T follicular helper cell (primary cell): Measurements from ENCODE around the gene FHIT.
"Not testable (repeated sequence)": the region's sequence is repeated elsewhere in the genome, so short reads cannot be mapped to it uniquely, and the experiment has no call there.

Source experiments
- DNase-seq: peaks from one replicate; pipeline ENCODE4 v3.0.0-alpha.2; 2020; ENCODE audit warnings: low read depth

Gene FHIT

DNA sequence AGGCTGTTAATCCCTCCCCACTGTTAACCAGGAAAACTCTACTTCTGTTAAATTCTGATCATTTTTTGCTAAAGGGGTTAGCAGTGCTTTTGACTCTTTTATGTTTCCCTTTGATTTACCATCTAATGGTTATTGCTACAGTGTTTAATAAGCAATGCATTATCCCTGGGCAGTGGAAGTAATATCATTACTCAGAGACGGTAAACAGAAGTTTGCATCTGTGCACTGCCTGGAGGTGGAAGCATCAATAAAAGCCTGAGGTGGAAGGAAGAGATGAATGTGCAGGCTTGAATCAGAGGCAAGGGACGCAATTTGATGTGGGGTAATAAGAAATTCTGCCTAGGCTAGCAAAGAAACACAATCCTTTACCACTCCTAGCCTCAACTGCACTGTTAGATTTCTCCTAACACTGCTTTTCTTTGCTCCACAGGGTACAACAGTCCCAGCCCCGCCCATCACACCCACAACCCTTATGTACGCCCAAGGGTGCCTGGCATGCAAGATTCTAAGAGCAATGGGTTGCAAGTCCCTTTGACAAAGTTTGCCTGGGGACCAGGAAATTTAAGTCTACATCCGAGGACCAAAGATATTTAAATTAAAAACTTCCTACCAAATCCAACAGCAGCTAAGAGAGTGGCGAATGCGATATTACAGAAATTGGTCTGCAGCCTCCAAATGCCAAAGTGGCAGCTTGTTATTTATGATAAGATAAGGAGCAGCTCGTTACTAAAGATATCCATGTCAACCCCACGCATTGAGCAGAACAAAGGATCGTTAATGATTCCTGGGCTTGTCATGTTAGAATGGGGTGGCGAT lies 261.4 kb downstream of the FHIT start:
- no peak for DNase-seq

DNA sequence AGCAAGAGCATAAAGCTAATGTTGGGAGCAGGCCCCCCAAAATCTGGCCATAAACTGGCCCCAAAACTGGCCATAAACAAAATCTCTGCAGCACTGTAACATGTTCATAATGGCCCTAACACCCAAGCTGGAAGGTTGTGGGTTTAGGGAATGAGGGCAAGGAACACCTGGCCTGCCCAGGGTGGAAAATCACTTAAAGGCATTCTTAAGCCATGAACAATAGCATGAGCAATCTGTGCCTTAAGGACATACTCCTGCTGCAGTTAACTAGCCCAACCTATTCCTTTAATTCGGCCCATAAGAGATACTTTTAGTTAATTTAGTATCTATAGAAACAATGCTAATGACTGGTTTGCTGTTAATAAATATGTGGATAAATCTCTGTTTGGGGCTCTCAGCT lies 264.1 kb downstream of the FHIT start:
- DNase-seq, result not testable (repeated sequence)

DNA sequence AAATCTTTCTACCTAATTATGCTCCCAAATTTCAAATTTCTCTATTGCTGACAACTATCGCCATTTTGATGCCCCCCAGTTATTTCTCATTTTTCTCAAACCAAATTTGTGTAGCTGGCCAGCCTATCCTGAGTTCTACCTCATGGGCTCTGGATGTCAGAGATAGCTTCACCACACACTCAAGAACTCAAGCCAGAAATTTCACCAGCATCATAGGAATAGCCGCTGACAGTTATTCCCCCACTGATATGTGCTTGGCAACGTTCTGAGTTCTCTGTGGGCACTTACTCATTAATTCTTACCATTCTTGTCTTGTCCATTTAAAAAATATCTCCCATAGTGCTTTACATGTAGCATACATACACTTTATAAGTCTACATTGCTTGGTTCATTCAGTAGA lies 264.7 kb downstream of the FHIT start:
- no peak for DNase-seq

DNA sequence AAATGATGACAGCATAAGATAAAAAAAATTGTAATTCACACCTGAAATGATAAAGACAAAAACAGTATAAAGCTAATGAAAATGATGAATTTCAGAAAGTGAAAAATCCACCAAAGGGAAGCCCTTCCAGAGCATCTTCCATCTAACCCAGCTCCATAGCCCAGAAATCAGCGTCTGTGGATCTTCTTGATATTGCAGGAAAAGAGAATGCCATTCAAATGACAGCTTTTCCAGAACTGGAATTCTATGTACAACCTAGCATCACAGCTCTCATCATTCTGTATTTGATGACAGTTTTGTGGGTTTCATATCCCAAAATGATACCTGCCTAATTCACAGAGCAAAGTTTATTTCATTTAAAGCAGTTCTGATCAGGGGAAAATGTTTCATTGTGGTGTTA lies 267.3 kb downstream of the FHIT start:
- no peak for DNase-seq

DNA sequence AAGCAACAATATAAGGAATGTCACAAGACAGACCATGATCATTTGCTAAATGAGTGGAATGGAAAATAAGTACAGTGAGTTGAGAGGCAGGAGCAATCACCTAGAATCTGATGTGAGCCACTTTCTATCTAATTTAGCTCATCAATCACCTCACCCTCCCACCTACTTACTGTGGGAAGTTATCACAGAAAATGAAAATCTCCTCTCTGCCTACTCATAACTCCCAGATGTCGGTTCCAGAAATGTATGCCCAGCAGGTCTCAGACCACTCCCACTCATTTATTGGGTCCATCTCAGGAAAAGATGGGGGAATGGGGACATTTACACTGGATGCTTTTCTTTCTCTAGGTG lies 270.9 kb downstream of the FHIT start:
- no peak for DNase-seq

DNA sequence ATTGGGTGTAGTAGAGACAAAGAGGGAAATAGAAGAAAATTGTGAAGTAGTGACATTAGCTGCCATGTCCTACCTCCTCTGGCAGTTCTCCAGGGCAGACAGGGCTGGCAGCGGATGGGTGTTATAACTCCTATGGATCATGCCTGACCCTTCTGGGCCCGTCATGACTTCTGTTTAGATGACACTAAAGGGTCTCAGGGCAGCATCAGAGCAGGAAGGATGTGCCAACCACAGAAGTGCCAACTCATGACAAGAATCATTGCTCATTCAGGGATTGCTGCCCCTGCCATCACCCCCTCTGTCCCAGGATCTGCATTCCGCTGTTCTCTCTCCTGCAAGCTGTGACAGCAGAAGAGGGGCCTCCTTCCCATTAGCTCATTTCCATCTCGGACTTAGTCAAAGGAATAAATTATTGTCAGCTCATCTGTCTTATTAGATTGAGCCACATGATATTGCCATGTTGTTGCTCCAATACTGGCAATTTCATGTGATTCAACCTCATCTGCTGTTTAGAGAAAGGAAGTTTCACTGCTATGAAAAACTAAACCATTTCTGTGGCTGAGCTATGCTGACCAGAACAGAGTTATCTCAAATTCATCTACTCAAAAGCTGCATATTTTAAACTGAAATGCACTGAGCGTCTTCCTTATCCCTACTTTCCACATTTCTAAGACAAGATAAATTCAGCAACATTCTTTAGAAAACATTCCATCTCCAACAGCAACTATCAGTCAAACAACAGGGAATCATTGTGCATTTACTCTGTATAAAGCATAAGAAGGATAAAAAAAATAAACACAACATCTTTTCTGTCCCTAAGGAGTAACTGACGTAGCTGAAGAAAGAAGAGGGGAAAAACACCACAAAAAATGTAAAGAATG lies 271.6 kb downstream of the FHIT start:
- DNase-seq, result no peak

DNA sequence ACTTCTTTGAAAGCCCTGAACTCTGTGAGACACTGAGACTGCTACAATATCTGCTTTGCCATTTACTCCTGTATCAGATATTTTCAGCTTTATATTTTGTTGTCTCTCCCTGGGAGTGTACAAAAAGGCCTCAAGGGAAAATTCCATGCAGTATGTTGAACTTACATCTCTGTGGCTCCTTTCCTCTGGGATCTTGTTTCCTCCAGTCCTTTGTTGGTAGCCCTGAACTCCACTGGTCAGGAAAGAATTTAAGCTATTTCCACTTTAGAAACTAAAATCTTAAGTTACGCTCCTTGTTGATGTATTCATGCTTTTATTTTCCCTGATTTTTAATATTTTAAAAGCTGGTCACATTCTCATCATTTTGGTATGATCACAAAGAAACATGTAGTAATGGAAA lies 277.9 kb downstream of the FHIT start:
- DNase-seq, result no peak

DNA sequence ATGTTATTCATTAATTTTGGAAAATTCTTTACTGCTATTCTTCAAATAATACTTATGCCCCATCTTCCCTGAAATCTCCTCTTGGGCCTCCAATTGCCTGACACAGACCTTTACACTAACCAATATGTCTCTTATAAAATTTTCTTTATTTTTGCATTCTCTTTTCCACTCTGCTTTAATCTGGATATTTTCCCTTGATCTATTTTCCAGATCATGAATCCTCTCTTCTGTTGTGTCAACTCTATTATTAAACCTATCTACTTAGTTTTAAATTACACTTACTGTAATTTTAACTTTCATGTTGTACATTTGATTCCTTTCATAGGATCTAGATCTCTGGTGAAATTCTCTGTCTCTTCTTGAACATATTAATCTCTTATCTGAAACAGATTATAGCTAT lies 278.7 kb downstream of the FHIT start:
- DNase-seq, result no peak

DNA sequence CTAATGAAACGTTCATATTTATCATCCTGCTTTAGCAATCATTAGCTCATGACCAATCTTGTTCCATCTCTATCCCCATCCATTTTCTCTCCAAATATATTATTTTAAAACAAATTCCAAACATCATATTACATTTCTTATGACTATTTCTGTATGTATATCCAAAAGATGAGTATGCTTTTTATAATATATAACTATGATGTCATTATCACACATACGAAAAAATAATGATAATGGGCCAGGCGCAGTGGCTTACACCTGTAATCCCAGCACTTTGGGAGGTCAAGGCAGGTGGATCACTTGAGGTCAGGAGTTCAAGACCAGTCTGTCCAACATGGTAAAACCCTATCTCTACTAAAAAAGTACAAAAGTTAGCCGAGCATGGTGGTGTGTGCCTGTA lies 280.4 kb downstream of the FHIT start:
- no peak for DNase-seq

DNA sequence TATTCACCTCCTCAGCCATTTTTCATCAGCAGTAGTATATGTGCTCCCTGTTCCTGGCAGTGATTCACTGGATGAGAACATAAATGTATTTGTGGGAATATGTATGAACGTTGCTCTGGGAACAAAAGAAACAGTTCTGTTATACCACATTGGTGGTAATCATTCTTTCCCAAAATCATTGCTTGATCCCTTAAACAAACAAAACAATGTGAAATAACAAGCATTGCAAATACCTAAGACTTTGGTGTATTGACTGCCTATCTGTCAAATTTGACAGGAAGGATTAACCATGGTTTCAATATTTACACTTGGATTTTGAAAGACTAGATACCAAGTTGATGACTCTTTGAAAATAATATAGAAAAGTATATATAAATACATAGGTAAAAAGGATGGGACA lies 284.1 kb downstream of the FHIT start:
- DNase-seq, result no peak

DNA sequence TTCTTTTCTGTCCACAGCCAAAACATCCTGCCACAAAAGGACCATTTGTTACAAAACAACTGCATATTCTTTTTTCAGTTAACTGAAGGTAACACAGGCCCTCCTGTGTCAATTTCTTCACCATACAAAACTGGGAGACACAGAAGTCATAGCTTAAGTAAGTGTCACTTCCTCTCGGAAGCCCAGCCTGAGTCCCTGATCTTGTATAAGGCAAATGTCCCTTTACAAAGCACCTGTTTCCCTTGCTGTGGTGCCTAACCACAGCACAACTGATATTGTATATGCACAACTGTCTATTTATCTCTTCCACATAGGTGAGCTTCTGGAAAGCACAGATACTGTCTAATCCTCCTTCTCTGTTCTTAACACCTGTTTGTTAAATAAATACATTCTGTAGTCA lies 293.7 kb downstream of the FHIT start:
- no peak for DNase-seq

DNA sequence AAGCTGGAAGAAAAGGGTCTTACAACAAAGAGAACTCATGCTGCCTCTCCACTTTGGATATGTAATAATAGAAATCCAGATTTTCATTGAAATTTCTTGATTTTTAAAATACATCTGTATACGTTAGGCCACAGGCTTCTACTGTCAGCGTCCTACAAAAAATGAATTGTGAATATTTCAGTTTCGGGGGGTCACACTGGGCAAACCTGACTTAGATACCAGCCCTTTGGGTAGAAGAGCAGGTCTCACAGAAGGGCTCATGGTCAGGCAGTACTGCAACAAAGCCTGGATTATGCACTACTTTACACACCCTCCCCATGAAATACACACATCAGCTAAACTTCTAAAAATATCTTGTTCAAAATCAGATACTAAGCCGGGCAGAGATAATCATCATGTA lies 294.5 kb downstream of the FHIT start:
- DNase-seq, result no peak

DNA sequence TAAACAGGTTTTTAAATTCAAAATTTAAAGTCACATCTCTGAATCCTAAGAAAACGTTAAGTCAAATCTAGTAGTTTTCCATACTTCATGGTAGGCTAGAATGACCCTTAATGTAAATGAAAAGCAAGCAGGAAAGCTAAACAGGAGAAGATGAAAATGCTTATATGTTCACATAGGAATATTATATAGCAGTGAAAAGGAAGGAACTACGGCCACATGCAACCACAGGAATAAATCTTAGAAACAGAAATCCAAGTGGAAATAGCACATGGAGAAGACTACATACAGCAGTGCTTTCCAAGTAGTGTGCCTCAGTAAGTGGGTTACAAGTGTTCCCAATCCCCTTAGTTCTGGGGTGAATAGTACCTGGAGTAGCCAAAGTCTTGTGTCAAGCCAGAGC lies 296.2 kb downstream of the FHIT start:
- DNase-seq, result no peak

DNA sequence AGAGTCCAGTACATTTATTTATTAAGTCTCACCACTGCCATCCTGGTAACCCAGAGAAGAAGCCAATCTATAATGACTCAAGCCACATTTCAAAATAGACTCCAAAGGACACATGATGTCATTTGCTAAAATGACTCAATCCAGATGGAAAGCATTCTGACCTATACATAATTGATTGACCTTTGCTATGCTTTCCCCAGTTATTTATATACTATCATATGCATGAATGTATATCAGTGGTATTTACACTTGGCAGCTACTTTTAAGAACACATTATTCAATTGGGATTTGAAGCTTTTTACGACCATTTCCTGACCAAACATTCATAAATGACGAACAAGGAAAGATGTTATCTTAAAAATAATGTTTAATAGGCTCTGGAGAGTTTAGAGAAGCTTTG lies 297.2 kb downstream of the FHIT start:
- no peak for DNase-seq

DNA sequence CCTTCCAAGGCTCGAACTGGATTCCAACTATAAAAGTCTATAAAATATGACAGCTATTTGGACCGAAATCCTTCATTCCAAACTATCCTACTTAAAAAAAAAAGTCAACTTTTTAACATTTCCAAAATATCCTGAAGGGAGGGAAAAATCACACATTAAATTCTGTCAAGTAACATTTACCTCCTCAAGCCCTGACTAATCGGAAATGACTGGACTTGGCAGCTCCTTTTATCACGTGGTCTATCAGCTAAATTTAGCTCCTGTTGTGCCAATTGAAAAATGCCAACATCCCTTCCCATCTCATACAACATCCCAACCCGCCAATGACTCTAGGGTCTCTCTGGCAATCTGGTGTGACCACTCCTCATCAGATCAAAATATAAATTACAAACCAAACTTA lies 297.9 kb downstream of the FHIT start:
- no peak for DNase-seq

DNA sequence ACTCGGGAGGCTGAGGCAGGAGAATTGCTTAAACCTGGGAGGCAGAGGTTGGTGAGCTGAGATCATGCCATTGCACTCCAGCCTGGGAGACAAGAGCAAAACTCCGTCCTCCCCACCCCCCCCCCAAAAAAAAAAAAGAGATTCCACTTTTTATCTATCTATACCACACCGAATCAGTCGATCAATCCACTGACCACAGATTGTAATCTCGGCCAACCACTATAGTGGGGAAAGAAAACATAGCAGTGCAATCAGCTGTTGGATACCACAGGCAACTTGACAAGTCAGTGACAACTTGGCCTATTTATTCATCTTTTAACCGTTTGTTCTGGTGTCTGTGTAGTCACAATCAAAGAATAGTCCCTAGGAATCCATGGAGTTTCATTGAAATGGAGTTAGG lies 299.2 kb downstream of the FHIT start:
- DNase-seq, result no peak

DNA sequence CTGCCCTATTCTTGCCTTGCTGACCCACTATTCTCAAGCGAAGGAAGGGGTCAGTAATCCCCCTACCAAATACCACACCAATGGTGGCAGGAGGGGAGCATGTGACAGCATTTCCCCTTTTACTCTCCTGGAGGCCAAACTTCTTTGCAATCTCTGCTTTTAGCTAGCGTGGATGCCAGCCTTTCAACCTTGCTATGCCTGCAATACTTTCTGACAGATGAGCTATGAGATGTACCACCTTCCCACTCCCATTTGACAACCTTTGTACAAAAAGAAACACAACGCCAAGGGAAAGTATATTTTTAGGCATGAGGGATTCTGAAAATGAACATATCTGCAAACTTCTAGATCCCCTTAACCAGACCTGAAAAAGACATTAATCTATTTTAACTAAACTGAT lies 302.1 kb downstream of the FHIT start:
- no peak for DNase-seq

DNA sequence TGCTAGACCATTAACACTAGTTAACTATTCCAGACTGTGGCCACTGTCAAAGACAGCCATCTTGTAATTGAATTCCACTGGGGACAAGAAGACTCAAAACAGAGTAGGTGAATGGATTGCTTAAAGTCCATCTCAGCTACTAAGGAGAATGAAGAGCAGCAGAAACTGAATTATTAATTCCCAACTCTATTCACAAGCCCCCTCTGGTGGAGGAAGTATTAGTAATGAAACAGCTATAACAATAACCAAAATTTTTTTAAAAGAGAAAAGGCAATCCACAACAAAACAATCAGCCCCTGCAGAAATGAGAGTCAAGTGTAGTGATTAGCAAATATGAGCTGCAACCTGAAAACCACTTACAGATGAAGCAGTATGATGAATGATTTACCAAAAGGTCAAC lies 302.8 kb downstream of the FHIT start:
- no peak for DNase-seq

DNA sequence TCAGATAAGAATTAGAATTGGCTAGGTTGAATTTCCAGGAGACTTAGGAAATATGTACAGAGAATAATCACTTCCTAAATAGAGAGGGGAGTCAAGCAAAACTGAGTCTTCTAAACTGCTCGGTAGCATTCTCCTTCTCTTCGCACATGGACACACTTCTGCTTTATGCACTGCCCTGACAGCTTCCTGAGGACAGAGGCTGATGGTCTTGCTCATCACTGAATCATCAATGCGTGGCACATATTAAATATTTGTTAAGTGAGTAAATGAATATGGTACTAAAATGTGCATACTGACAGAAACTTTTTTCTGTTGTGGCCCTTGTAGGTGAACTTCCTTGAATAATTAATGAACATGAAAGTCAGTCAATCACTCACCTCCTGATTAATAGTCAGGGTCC lies 315.5 kb downstream of the FHIT start:
- no peak for DNase-seq

DNA sequence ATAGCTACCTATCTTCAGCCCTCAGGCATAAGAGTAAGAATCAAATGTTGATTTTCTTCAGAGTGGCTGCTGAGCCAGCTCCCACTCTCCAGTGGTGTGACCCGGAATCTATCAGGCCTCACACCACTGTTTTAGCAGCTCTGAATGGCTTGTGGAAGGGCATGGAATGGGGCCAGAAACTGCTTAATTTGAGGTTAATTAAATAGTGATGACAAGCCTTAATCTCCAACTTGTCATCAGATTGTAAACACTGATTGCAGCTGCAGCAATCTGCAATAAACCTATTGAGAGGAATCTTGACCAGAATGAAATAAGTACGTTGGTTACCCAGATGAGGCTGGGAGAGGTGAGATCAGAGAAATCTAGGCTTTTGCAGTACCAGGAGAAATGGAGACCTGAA lies 317.4 kb downstream of the FHIT start:
- DNase-seq, result no peak

DNA sequence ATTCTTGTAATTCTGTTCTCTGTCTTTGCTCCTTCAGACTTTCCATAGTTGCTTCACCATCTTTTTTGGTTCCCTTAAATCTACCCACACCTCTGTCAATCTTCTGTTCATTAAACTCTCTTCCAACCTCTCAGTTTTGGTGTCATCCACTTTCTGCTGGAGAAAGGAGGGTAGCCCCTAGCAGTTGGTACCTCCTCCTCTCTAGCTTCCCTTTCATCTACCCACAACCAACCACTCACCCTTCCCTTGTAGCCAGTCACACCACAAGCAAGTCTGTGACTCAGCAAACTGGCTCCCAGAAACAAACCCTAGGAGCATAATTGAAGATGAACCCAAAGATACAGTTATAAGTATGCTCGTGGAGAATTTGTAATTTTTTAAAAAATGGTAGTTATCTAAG lies 318.6 kb downstream of the FHIT start:
- no peak for DNase-seq

DNA sequence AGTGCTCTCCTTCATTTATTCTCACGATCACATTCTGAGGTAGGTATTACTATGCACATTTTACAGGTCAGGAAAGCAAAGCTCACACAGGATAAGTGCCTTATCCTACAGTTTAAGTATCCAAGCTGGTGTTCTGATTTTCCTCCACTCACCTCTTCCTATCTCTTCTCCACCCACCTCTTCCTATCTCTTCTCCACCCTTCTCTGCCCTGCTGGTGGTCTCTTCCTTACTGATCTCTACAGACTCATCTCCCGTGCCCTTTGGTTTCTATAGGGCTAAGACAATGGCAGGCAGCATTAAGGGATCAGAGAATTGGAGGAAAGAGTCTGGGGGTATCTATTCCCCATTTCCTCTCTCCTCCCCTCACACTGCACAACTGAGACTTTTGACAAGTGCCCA lies 319.1 kb downstream of the FHIT start:
- DNase-seq, result no peak

DNA sequence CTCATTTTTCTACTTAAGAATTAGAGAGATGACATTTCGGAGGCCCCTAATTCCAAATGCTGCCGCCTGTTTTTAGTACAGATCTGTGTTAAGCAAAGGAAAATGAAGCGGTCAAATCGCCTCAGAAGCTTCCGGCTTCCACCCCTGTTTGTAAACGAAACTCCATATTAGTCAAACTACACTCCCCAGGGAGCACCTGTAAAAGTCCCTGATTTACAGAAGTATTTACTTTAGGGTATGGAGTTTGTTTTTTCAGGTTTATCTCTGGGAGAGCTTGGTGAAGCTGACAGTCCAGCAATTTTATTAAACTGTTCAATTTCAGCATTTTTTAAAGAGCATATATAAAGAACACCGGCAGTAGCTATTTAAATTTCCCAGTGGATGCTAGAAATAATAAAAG lies 319.8 kb downstream of the FHIT start:
- DNase-seq, result no peak

DNA sequence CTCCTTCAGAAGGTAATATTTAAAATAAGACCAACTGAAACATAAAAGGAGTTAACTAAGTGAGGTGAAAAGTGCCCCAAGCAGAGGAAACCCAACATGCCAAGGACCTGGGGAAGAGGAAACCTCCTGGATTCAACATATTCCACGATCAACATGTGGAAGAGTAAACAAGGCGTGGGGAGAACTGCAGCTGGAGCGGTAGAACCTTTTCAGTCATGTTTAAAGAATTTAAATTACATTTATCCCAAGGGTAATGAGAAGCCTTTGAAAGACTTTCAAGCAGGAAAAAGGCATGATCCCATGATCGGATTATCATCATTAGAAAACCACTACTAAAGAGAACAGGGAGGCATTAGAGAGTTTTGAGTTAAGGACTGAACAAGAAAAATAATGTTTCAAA lies 330.7 kb downstream of the FHIT start:
- DNase-seq, result no peak
